Measurements from ENCODE around the gene PDLIM5.

The PDLIM5 gene

DNA sequence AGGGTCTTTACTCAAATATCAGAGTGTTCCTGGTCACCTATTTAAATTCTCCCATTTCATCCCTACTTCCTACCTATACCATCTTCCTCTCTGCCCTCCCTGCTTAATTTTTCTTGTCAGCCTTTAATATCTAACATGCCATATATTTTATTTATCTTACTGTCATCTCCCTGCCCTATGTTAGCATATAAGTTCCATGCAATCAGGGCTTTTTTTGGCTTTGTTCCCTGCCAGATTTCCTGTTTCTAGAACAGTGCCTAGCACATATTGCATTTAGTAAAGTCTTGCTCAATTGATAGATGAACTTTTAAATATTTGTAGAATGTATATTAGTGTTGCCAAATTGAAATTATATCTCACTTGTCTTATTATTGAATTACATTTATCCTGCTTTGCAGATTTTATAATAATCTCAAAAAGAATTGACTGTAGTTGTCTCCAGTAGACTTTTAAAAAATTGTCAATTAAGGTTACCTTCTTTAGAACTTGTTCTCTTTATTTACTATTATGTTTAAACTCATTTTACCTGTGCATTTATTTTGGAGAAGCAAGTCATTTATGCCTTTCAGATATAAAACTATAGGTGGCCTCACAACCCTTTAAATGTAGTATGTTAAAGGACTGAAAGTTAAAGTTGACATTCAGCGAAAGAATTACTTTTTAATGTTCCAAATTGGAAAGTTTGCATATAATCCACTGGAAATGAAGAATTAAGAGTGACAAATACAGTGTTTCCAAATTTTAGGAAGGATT lies 197.8 kb downstream of the PDLIM5 start:
- TF ChIP-seq CSDC2 (CRISPR knock-in tag; IDR thresholded peaks at IDR 0.05) (no peak), TOX (CRISPR knock-in tag; IDR thresholded peaks at IDR 0.05; ENCODE audit: borderline replicate concordance) (no peak), ZFP3 (CRISPR knock-in tag; IDR thresholded peaks at IDR 0.05) (no peak), PPARA (CRISPR knock-in tag; IDR thresholded peaks at IDR 0.05; ENCODE audit: borderline replicate concordance) (no peak), ZNF8 (CRISPR knock-in tag; IDR thresholded peaks at IDR 0.05) (no peak), GLIS3 (CRISPR knock-in tag; IDR thresholded peaks at IDR 0.05) (no peak), SNAI2 (CRISPR knock-in tag; IDR thresholded peaks at IDR 0.05) (no peak), ZC3H10 (CRISPR knock-in tag; IDR thresholded peaks at IDR 0.05) (no peak), ARNTL (CRISPR knock-in tag; IDR thresholded peaks at IDR 0.05; ENCODE audit: borderline replicate concordance, low read depth) (no peak), BACH2 (CRISPR knock-in tag; IDR thresholded peaks at IDR 0.05; ENCODE audit: borderline replicate concordance) (no peak), OSR1 (CRISPR knock-in tag; IDR thresholded peaks at IDR 0.05) (no peak), ZFP30 (CRISPR knock-in tag; IDR thresholded peaks at IDR 0.05) (no peak), TCF4 (CRISPR knock-in tag; IDR thresholded peaks at IDR 0.05; ENCODE audit: borderline replicate concordance) (peak; percentile 72), RARB (CRISPR knock-in tag; IDR thresholded peaks at IDR 0.05) (no peak), ESRRG (CRISPR knock-in tag; IDR thresholded peaks at IDR 0.05) (no peak), ISL1 (CRISPR knock-in tag; IDR thresholded peaks at IDR 0.05) (peak; percentile 51; the same call in 1 of the 2 replicates)
- TF ChIP-seq, protein P1, sequence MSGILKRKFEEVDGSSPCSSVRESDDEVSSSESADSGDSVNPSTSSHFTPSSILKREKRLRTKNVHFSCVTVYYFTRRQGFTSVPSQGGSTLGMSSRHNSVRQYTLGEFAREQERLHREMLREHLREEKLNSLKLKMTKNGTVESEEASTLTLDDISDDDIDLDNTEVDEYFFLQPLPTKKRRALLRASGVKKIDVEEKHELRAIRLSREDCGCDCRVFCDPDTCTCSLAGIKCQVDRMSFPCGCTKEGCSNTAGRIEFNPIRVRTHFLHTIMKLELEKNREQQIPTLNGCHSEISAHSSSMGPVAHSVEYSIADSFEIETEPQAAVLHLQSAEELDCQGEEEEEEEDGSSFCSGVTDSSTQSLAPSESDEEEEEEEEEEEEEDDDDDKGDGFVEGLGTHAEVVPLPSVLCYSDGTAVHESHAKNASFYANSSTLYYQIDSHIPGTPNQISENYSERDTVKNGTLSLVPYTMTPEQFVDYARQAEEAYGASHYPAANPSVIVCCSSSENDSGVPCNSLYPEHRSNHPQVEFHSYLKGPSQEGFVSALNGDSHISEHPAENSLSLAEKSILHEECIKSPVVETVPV (CRISPR knock-in tag; IDR thresholded peaks at IDR 0.05): no peak; the same call in 1 of the 2 replicates
- TF ChIP-seq, protein P2, sequence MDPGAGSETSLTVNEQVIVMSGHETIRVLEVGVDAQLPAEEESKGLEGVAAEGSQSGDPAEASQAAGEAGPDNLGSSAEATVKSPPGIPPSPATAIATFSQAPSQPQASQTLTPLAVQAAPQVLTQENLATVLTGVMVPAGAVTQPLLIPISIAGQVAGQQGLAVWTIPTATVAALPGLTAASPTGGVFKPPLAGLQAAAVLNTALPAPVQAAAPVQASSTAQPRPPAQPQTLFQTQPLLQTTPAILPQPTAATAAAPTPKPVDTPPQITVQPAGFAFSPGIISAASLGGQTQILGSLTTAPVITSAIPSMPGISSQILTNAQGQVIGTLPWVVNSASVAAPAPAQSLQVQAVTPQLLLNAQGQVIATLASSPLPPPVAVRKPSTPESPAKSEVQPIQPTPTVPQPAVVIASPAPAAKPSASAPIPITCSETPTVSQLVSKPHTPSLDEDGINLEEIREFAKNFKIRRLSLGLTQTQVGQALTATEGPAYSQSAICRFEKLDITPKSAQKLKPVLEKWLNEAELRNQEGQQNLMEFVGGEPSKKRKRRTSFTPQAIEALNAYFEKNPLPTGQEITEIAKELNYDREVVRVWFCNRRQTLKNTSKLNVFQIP (CRISPR knock-in tag; IDR thresholded peaks at IDR 0.05; ENCODE audit: borderline replicate concordance, low read depth): no peak
- TF ChIP-seq, protein P3, sequence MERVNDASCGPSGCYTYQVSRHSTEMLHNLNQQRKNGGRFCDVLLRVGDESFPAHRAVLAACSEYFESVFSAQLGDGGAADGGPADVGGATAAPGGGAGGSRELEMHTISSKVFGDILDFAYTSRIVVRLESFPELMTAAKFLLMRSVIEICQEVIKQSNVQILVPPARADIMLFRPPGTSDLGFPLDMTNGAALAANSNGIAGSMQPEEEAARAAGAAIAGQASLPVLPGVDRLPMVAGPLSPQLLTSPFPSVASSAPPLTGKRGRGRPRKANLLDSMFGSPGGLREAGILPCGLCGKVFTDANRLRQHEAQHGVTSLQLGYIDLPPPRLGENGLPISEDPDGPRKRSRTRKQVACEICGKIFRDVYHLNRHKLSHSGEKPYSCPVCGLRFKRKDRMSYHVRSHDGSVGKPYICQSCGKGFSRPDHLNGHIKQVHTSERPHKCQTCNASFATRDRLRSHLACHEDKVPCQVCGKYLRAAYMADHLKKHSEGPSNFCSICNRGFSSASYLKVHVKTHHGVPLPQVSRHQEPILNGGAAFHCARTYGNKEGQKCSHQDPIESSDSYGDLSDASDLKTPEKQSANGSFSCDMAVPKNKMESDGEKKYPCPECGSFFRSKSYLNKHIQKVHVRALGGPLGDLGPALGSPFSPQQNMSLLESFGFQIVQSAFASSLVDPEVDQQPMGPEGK (CRISPR knock-in tag; IDR thresholded peaks at IDR 0.05; ENCODE audit: borderline replicate concordance): no peak
- TF ChIP-seq, protein P4, sequence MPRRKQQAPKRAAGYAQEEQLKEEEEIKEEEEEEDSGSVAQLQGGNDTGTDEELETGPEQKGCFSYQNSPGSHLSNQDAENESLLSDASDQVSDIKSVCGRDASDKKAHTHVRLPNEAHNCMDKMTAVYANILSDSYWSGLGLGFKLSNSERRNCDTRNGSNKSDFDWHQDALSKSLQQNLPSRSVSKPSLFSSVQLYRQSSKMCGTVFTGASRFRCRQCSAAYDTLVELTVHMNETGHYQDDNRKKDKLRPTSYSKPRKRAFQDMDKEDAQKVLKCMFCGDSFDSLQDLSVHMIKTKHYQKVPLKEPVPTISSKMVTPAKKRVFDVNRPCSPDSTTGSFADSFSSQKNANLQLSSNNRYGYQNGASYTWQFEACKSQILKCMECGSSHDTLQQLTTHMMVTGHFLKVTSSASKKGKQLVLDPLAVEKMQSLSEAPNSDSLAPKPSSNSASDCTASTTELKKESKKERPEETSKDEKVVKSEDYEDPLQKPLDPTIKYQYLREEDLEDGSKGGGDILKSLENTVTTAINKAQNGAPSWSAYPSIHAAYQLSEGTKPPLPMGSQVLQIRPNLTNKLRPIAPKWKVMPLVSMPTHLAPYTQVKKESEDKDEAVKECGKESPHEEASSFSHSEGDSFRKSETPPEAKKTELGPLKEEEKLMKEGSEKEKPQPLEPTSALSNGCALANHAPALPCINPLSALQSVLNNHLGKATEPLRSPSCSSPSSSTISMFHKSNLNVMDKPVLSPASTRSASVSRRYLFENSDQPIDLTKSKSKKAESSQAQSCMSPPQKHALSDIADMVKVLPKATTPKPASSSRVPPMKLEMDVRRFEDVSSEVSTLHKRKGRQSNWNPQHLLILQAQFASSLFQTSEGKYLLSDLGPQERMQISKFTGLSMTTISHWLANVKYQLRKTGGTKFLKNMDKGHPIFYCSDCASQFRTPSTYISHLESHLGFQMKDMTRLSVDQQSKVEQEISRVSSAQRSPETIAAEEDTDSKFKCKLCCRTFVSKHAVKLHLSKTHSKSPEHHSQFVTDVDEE (CRISPR knock-in tag; IDR thresholded peaks at IDR 0.05): peak; percentile 27; the same call in 1 of the 2 replicates
- TF ChIP-seq, protein P5, sequence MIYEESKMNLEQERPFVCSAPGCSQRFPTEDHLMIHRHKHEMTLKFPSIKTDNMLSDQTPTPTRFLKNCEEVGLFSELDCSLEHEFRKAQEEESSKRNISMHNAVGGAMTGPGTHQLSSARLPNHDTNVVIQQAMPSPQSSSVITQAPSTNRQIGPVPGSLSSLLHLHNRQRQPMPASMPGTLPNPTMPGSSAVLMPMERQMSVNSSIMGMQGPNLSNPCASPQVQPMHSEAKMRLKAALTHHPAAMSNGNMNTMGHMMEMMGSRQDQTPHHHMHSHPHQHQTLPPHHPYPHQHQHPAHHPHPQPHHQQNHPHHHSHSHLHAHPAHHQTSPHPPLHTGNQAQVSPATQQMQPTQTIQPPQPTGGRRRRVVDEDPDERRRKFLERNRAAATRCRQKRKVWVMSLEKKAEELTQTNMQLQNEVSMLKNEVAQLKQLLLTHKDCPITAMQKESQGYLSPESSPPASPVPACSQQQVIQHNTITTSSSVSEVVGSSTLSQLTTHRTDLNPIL (CRISPR knock-in tag; IDR thresholded peaks at IDR 0.05; ENCODE audit: low read depth): no peak
- ATAC-seq: peak; percentile 51

DNA sequence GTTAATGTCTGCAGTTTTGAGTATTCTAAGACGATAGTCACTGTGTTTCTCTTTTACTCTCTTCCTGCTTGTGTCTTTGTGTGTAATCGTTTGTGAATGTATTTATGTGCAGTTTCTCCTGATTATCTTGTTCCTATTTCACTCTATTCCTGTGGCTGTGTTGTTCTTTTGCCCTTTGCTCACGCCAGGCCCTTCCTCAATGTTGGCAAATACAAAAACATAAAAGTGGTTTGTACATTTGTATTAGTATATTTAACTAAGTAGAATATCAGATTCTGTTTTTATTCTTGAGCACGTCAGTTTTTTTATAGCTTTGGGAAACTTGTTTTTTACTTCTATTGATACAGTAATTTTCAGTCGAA lies 198.4 kb downstream of the PDLIM5 start:
- ATAC-seq: no peak
- TF ChIP-seq ZNF70 (CRISPR knock-in tag; IDR thresholded peaks at IDR 0.05): no peak
- TF ChIP-seq, protein P1 (CRISPR knock-in tag; IDR thresholded peaks at IDR 0.05): no peak
- TF ChIP-seq ZNF565 (CRISPR knock-in tag; conservative IDR thresholded peaks at IDR 0.05; ENCODE audit: low read depth): no peak
- no peak for TF ChIP-seq GLIS3 (CRISPR knock-in tag; IDR thresholded peaks at IDR 0.05)
- TF ChIP-seq ISL1 (CRISPR knock-in tag; IDR thresholded peaks at IDR 0.05): no peak
- TF ChIP-seq, protein P2 (CRISPR knock-in tag; IDR thresholded peaks at IDR 0.05; ENCODE audit: borderline replicate concordance, low read depth): no peak
- no peak for TF ChIP-seq ZC3H10 (CRISPR knock-in tag; IDR thresholded peaks at IDR 0.05)
- no peak for TF ChIP-seq RARB (CRISPR knock-in tag; IDR thresholded peaks at IDR 0.05)
- TF ChIP-seq BACH2 (CRISPR knock-in tag; IDR thresholded peaks at IDR 0.05; ENCODE audit: borderline replicate concordance): no peak
- no peak for TF ChIP-seq SNAI2 (CRISPR knock-in tag; IDR thresholded peaks at IDR 0.05)
- no peak for TF ChIP-seq ZFP3 (CRISPR knock-in tag; IDR thresholded peaks at IDR 0.05)
- TF ChIP-seq ZFP30 (CRISPR knock-in tag; IDR thresholded peaks at IDR 0.05): no peak
- no peak for TF ChIP-seq ZNF8 (CRISPR knock-in tag; IDR thresholded peaks at IDR 0.05)
- no peak for TF ChIP-seq TOX (CRISPR knock-in tag; IDR thresholded peaks at IDR 0.05; ENCODE audit: borderline replicate concordance)
- TF ChIP-seq, protein P3 (CRISPR knock-in tag; IDR thresholded peaks at IDR 0.05; ENCODE audit: borderline replicate concordance): no peak
- TF ChIP-seq ARNTL (CRISPR knock-in tag; IDR thresholded peaks at IDR 0.05; ENCODE audit: borderline replicate concordance, low read depth): no peak
- TF ChIP-seq ESRRG (CRISPR knock-in tag; IDR thresholded peaks at IDR 0.05): no peak

Measured in SK-N-SH treated with all-trans-retinoic acid at 6 μM for 48 hours (cell line).